ENCODE data around the gene WWOX. TPM values are rescaled to one million over a fixed set of nuclear protein-coding genes. Genes with fewer than 3 reads are reported as not detected.

WWOX gene
- total RNA-seq, 1 donor from 2014 or later = 18.6 TPM

GRCh38 chr16:78553268-78554039, 454.0 kb downstream of the WWOX start:
- H3K27ac Mint-ChIP-seq (ENCODE audit: unreplicated experiment) = no peak overlapping the region
- DNase-seq (ENCODE audit: low spot score) = no peak

GRCh38 chr16:78556421-78556820, 457.0 kb downstream of the WWOX start:
- Mint-ChIP-seq H3K9me3 (ENCODE audit: unreplicated experiment) (no peaks in the 10 kb centered on the region), H3K27ac (ENCODE audit: unreplicated experiment) (no peak overlapping the region), H3K36me3 (ENCODE audit: low read depth, unreplicated experiment) (no peaks in the 10 kb centered on the region), H3K27me3 (ENCODE audit: unreplicated experiment) (peaks cover 2% of the 10 kb centered on the region), H3K4me1 (ENCODE audit: unreplicated experiment) (no peaks in the 10 kb centered on the region), H3K4me3 (ENCODE audit: unreplicated experiment) (no peak overlapping the region)
- TF ChIP-seq CTCF (IDR thresholded peaks at IDR 0.05; ENCODE audit: unreplicated experiment) = no peak
- DNase-seq (ENCODE audit: low spot score) = no peak

More at GRCh38 chr16:78553268-78554039, 454.0 kb downstream of the WWOX start:
- TF ChIP-seq CTCF (IDR thresholded peaks at IDR 0.05; ENCODE audit: unreplicated experiment) = no peak
- Mint-ChIP-seq H3K4me1 (ENCODE audit: unreplicated experiment) (no peaks in the 10 kb centered on the region), H3K4me3 (ENCODE audit: unreplicated experiment) (no peak overlapping the region), H3K27me3 (ENCODE audit: unreplicated experiment) (peaks cover 2% of the 10 kb centered on the region), H3K9me3 (ENCODE audit: unreplicated experiment) (no peaks in the 10 kb centered on the region), H3K36me3 (ENCODE audit: low read depth, unreplicated experiment) (no peaks in the 10 kb centered on the region)

GRCh38 chr16:78560997-78561396, 461.5 kb downstream of the WWOX start:
- TF ChIP-seq CTCF (IDR thresholded peaks at IDR 0.05; ENCODE audit: unreplicated experiment) = no peak
- Mint-ChIP-seq H3K27me3 (ENCODE audit: unreplicated experiment) (no peaks in the 10 kb centered on the region), H3K36me3 (ENCODE audit: low read depth, unreplicated experiment) (no peaks in the 10 kb centered on the region), H3K4me3 (ENCODE audit: unreplicated experiment) (no peak overlapping the region), H3K27ac (ENCODE audit: unreplicated experiment) (no peak overlapping the region), H3K4me1 (ENCODE audit: unreplicated experiment) (no peaks in the 10 kb centered on the region), H3K9me3 (ENCODE audit: unreplicated experiment) (no peaks in the 10 kb centered on the region)
- DNase-seq (ENCODE audit: low spot score) = no peak

DNA sequence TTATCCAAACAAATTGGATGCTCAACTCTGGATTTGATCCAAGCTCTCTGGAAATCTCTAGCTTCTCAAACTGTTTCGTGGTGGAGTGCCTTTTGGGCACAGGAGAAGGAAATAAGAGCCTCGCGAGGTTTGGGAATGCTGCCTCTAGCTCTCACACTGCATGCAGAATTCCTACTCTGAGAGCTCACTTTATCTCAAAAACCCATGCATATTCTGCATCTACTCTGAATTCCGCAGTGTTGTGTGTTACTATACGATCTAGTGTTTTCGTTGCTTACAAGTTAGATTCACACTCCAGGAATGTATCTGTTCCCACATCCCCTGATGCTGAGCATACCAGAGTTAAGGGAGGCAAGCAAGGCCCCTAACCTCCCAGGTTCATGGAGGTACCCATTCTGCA, 462.7 kb downstream of the WWOX start:
- H3K9me3 Mint-ChIP-seq (ENCODE audit: unreplicated experiment) = no peaks in the 10 kb centered on the region
- H3K4me3 Mint-ChIP-seq (ENCODE audit: unreplicated experiment) = no peak overlapping the region
- no peak for DNase-seq (ENCODE audit: low spot score)
- no peak for TF ChIP-seq CTCF (IDR thresholded peaks at IDR 0.05; ENCODE audit: unreplicated experiment)
- no peaks in the 10 kb centered on the region for H3K27me3 Mint-ChIP-seq (ENCODE audit: unreplicated experiment)
- H3K4me1 Mint-ChIP-seq (ENCODE audit: unreplicated experiment) = no peaks in the 10 kb centered on the region
- H3K36me3 Mint-ChIP-seq (ENCODE audit: low read depth, unreplicated experiment) = no peaks in the 10 kb centered on the region
- H3K27ac Mint-ChIP-seq (ENCODE audit: unreplicated experiment) = no peak overlapping the region

DNA sequence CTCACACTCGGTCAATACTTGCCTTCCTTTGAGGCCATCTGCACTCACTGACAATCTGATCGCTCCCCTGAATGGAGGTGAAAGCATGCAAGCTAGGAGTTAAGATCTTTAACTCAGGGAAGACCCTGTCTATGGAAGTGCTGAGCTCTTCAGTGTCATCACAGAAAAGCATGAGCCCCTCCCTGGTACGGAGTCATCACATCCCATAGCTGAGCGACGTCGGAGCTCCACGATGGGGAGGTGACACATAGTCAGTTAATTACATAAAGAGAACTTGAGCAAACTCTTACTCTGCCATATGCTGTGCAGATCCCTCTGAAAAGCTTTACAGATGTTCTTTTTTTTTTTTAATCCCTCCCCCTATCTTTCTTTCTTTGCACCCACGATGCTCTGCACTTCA, 463.2 kb downstream of the WWOX start:
- Mint-ChIP-seq H3K27ac (ENCODE audit: unreplicated experiment) (no peak overlapping the region), H3K36me3 (ENCODE audit: low read depth, unreplicated experiment) (no peaks in the 10 kb centered on the region), H3K4me3 (ENCODE audit: unreplicated experiment) (no peak overlapping the region), H3K27me3 (ENCODE audit: unreplicated experiment) (no peaks in the 10 kb centered on the region), H3K9me3 (ENCODE audit: unreplicated experiment) (no peaks in the 10 kb centered on the region), H3K4me1 (ENCODE audit: unreplicated experiment) (no peaks in the 10 kb centered on the region)
- no peak for DNase-seq (ENCODE audit: low spot score)
- no peak for TF ChIP-seq CTCF (IDR thresholded peaks at IDR 0.05; ENCODE audit: unreplicated experiment)
